BE2C (cell line): Measurements from ENCODE around the gene PSMC4.

ENCODE experiments used
- DNase-seq: peaks from one replicate; pipeline ENCODE4 v3.0.0-alpha.2; 2020
- H3K27me3 ChIP-seq: fragments of 250-450 bp; sonication (Bioruptor Pico); 2 replicates; pipeline ENCODE4 v1.5.1; 2020; ENCODE audit warnings: mild to moderate bottlenecking
- H3K36me3 ChIP-seq: fragments of 250-450 bp; sonication (Bioruptor Pico); 2 replicates; pipeline ENCODE4 v1.5.1; 2020; ENCODE audit warnings: mild to moderate bottlenecking
- H3K4me1 ChIP-seq: fragments of 250-450 bp; sonication (Bioruptor Pico); 2 replicates; pipeline ENCODE4 v1.5.1; 2020
- H3K4me3 ChIP-seq: 2 replicates; pipeline ENCODE4 v1.5.1; 2011; ENCODE audit warnings: low read depth, low read length
- H3K9me3 ChIP-seq: fragments of 250-450 bp; sonication (Bioruptor Pico); 2 replicates; pipeline ENCODE4 v1.5.1; 2020
- TF ChIP-seq, protein P1 (sequence below): IDR thresholded peaks from 2 replicates; pipeline ENCODE4 v1.5.1; 2012; ENCODE audit warnings: mild to moderate bottlenecking, low read depth, low read length

PSMC4 gene

DNA sequence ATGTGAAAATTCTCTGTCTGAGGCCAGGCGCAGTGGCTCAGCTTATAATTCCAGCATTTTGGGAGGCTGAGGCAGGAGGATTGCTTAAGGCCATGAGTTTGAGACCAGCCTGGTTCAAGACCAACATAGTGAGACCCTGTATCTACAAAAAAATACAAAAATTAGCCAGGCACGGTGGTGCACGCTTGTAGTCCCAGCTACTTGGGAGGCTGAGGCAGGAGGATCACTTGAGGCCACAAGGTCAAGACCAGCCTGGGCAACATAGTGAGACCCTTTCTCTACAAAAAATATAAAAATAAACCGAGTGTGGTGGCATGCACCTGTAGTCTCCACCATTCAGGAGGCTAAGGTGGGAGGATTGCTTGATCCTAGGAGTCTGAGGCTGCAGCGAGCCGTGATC lies 34.3 kb upstream of the PSMC4 start:
- no peaks in the 10 kb centered on the region for H3K4me1 ChIP-seq
- peaks cover 6% of the 10 kb centered on the region; the same call in 1 of the 2 replicates for H3K27me3 ChIP-seq
- H3K4me3 ChIP-seq = no peak overlapping the region
- TF ChIP-seq, protein P1, sequence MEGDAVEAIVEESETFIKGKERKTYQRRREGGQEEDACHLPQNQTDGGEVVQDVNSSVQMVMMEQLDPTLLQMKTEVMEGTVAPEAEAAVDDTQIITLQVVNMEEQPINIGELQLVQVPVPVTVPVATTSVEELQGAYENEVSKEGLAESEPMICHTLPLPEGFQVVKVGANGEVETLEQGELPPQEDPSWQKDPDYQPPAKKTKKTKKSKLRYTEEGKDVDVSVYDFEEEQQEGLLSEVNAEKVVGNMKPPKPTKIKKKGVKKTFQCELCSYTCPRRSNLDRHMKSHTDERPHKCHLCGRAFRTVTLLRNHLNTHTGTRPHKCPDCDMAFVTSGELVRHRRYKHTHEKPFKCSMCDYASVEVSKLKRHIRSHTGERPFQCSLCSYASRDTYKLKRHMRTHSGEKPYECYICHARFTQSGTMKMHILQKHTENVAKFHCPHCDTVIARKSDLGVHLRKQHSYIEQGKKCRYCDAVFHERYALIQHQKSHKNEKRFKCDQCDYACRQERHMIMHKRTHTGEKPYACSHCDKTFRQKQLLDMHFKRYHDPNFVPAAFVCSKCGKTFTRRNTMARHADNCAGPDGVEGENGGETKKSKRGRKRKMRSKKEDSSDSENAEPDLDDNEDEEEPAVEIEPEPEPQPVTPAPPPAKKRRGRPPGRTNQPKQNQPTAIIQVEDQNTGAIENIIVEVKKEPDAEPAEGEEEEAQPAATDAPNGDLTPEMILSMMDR = no peak
- no peaks in the 10 kb centered on the region for H3K36me3 ChIP-seq
- DNase-seq = no peak
- no peaks in the 10 kb centered on the region for H3K9me3 ChIP-seq

DNA sequence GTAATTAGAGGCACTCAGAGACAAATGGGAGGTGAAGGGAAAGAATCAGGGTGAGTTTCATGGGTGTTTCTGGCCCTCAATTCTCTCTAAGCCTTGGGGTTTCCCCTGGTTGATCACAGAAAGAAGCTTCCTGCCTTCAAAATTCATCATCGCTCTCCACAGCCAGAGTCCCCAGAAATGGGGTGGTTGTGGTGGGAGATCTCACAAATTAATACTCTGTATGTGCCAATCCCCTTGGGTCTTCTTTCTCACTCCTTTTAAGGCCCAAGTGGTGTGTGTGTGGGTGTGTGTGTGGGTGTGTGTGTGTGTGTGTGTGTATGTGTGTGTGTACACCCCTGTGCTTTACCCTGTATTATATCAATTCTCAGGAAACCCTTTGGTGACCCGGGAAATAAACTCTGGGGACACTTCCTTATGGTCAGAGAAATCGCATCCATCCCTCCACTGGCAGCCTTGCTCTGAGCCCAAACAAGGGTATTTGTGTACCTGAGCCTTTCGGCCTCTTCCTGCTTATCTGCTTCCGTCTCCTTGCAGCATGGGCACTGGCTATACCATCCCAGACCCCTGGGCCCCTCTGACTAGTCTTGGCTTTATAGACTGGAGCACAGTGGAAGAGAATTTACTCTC lies 33.8 kb upstream of the PSMC4 start:
- DNase-seq = no peak
- no peaks in the 10 kb centered on the region for H3K4me1 ChIP-seq

DNA sequence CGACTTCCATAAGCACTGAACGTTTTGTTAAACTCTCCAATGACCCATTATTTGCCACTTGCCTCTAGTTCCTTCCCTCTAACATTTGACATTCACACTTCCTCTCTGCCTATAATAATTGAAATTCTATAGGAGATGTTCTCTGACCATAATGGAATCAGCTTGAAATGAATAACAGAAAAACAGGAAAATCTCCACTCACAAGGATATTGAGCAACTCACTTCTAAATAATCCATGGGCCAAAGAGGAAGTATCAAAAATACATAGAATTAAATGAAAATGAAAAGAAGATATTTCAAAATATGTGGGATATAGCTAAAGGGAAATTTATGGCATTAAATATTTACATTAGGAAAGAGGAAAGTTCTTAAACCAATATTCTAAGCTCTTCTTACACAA lies 33.2 kb upstream of the PSMC4 start:
- no peak for DNase-seq
- H3K4me3 ChIP-seq = no peak overlapping the region

More for the DNA sequence above, 33.8 kb upstream of the PSMC4 start:
- no peaks in the 10 kb centered on the region for H3K9me3 ChIP-seq
- H3K36me3 ChIP-seq = no peaks in the 10 kb centered on the region
- H3K27me3 ChIP-seq = peaks cover 6% of the 10 kb centered on the region; the same call in 1 of the 2 replicates
- no peak overlapping the region for H3K4me3 ChIP-seq
- TF ChIP-seq, protein P1 = no peak

DNA sequence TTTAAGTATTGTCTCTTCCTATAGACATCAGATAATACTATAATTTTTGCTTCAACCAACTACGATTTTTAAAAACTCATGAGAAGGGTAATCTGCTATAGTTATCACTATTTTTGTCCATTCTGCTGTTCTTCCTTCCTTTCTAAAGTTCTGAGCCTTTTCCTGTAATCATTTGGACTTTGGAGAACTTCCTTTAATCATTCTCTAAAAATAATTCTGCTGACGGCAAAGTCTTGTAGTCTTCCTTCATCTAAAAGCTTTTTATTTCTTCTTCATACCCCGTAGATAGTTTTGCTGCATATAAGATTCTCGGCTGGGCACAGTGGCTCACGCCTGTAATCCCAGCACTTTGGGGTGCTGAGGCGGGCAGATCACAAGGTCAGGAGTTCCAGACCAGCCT lies 31.4 kb upstream of the PSMC4 start:
- Histone ChIP-seq H3K9me3 (no peaks in the 10 kb centered on the region), H3K27me3 (peaks cover 3% of the 10 kb centered on the region; the same call in 1 of the 2 replicates), H3K4me1 (no peaks in the 10 kb centered on the region), H3K36me3 (no peaks in the 10 kb centered on the region), H3K4me3 (no peak overlapping the region)
- DNase-seq = no peak
- TF ChIP-seq, protein P1 = no peak

More for the DNA sequence above, 33.2 kb upstream of the PSMC4 start:
- Histone ChIP-seq H3K36me3 (no peaks in the 10 kb centered on the region), H3K9me3 (no peaks in the 10 kb centered on the region), H3K27me3 (peaks cover 6% of the 10 kb centered on the region; the same call in 1 of the 2 replicates), H3K4me1 (no peaks in the 10 kb centered on the region)
- TF ChIP-seq, protein P1 = no peak

DNA sequence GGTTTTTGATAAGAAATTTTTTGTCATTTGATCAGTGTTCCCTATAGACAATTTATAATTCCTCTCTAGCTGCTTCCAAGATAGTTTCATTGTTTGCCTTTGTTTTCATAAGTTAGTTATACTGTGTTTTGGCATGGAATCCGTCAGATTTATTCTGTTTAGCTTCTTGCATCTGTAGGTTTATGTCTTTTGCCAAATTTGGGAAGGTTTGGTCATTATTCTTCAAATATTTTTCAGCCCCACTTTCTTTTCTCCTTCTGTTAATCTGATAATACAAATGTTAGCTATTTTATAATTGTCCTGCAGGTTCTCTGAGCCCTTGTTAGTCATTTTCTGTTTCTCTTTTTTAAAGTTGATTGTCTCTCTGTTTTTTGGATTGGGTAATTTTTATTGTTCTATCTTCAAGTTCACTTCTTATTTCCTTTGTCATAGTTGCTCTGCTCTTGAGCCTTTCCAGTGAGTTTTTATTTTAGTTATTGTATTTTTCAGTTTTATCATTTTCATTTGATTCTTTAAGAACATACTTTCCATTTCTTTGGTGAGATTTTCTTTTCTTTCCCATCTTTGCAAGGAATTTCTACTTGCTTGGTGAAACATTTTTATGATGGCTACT lies 30.6 kb upstream of the PSMC4 start:
- no peaks in the 10 kb centered on the region for H3K4me1 ChIP-seq
- H3K36me3 ChIP-seq = no peaks in the 10 kb centered on the region
- H3K27me3 ChIP-seq = peaks cover 3% of the 10 kb centered on the region; the same call in 1 of the 2 replicates
- TF ChIP-seq, protein P1 = no peak
- H3K9me3 ChIP-seq = no peaks in the 10 kb centered on the region
- H3K4me3 ChIP-seq = no peak overlapping the region
- DNase-seq = no peak

DNA sequence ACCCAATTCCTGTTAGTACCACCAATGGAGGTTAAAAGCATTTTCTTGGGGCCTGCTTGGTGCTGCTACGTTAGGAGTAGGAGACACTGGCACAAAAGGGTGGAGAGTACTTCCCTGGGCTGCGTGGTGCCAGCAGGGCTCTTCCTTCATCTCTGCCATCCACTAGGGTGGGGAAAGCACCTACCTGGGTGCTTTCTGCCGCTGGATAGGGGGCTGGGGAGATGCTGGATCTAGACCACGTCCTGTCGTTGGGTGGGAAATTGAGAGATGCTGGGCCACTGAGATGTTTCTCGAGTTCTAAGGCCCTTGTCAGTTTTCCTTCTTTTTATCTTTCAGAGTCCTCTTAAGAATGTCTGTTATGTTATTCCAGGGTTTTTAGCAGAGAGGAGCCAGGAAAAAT lies 29.8 kb upstream of the PSMC4 start:
- H3K4me1 ChIP-seq = no peaks in the 10 kb centered on the region
- H3K4me3 ChIP-seq = no peak overlapping the region
- no peaks in the 10 kb centered on the region for H3K9me3 ChIP-seq
- TF ChIP-seq, protein P1 = no peak
- no peak for DNase-seq
- H3K36me3 ChIP-seq = no peaks in the 10 kb centered on the region
- H3K27me3 ChIP-seq = peaks cover 3% of the 10 kb centered on the region; the same call in 1 of the 2 replicates
